ENCODE data around the gene MRPL38. TPM values are rescaled to one million over a fixed set of nuclear protein-coding genes. Genes with fewer than 3 reads are reported as not detected.

The MRPL38 gene
- total and polyA plus RNA-seq, 2 of the 8 experiments (the other 6 are each of a cell fraction or from before 2014, with no cell fraction given) = 78.4 to 125 TPM

DNA sequence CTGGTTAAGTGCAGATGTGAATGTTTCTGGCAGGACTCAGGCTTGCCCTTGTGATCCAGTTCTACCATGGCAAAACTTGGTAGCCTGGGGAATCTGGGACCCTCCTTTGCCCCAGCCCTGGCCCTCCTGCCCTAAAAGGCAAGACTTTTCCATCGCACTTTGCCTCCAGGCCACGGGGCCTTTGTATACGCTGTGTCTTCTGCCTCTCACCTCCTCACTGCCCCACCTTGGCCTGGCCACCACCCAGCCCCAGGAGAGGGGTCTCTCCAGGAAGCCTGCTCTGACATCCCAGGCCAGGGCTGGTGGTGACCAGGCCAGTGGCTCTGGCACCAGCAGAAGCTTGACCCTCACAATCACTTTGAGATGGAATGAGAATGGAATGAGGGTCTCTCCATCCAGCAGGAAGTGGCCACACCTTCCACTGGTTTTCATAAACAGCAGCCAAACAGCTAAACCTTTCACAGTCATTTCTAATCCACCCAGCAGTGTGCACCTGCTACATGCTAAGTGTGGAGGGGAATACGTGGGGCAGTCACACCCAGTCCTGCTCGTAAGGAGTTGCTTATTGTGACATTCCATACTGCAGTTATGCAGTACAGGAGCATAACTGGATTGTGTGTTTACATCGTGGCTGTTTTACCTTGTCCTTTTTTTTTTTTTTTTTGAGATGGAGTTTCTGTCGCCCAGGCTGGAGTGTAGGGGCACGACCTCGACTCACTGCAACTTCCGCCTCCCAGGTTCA is 1.6 kb upstream of the MRPL38 start:
- no peak overlapping the region for H2AFZ ChIP-seq (ENCODE audit: low read length)
- TF ChIP-seq RXRA (IDR thresholded peaks at IDR 0.05; ENCODE audit: insufficient read depth, low read depth, low read length) (no peak), RNF2 (IDR thresholded peaks at IDR 0.05; ENCODE audit: borderline replicate concordance, low read depth, low read length, missing control alignments, poor library complexity, severe bottlenecking) (no peak), EGR1 (IDR thresholded peaks at IDR 0.05; ENCODE audit: borderline replicate concordance, low read depth, low read length) (no peak), NANOG (IDR thresholded peaks at IDR 0.05; ENCODE audit: insufficient read depth, low read depth, low read length, poor library complexity, severe bottlenecking) (no peak), KDM1A (IDR thresholded peaks at IDR 0.05; ENCODE audit: borderline replicate concordance, low read length) (no peak), CHD1 (IDR thresholded peaks at IDR 0.05; ENCODE audit: low read depth, low read length) (no peak), BACH1 (IDR thresholded peaks at IDR 0.05; ENCODE audit: low read length) (no peak)
- TF ChIP-seq, protein P1, sequence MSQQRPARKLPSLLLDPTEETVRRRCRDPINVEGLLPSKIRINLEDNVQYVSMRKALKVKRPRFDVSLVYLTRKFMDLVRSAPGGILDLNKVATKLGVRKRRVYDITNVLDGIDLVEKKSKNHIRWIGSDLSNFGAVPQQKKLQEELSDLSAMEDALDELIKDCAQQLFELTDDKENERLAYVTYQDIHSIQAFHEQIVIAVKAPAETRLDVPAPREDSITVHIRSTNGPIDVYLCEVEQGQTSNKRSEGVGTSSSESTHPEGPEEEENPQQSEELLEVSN (IDR thresholded peaks at IDR 0.05) = no peak
- TF ChIP-seq, protein P2, sequence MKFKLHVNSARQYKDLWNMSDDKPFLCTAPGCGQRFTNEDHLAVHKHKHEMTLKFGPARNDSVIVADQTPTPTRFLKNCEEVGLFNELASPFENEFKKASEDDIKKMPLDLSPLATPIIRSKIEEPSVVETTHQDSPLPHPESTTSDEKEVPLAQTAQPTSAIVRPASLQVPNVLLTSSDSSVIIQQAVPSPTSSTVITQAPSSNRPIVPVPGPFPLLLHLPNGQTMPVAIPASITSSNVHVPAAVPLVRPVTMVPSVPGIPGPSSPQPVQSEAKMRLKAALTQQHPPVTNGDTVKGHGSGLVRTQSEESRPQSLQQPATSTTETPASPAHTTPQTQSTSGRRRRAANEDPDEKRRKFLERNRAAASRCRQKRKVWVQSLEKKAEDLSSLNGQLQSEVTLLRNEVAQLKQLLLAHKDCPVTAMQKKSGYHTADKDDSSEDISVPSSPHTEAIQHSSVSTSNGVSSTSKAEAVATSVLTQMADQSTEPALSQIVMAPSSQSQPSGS (IDR thresholded peaks at IDR 0.05; ENCODE audit: low read length) = no peak

More for the DNA sequence above, 1.6 kb upstream of the MRPL38 start:
- Histone ChIP-seq H3K9ac (replicated peaks in 1 of 4; ENCODE audit: extremely low read depth in 1 of 4, low read depth in 3 of 4, low read length in 3 of 4) (no peak overlapping the region), H4K8ac (ENCODE audit: extremely low read depth, insufficient read depth, low read length) (no peak overlapping the region), H3K23me2 (ENCODE audit: low read depth, low read length) (peaks cover 3% of the 10 kb centered on the region; the same call in 1 of the 2 replicates), H3K79me1 (ENCODE audit: low read depth, low read length) (no peaks in the 10 kb centered on the region; the same call in 1 of the 2 replicates), H3K56ac (replicated peaks; ENCODE audit: insufficient read length, low read depth, low read length) (no peak overlapping the region), H3K27me3 (replicated peaks in 1 of 4; ENCODE audit: control insufficient read depth in 3 of 4, extremely low read depth in 1 of 4, insufficient read depth in 3 of 4, low read length in 3 of 4) (no peaks in the 10 kb centered on the region), H3K14ac (ENCODE audit: insufficient read length) (no peak overlapping the region), H3K9me3 (ENCODE audit: insufficient read depth in 2 of 2, low read depth in 1 of 2, low read length in 1 of 2) (no peaks in the 10 kb centered on the region), H2BK20ac (ENCODE audit: low read length) (no peak overlapping the region), H3K4me1 (replicated peaks in 1 of 4; ENCODE audit: control insufficient read depth in 3 of 4, insufficient read depth in 4 of 4, low read length in 3 of 4) (no peaks in the 10 kb centered on the region; a peak in 2 of 7 replicates), H2BK12ac (ENCODE audit: low read depth, low read length) (no peak overlapping the region), H3K4me2 (ENCODE audit: insufficient read depth in 1 of 2, low read depth in 2 of 2, low read length in 2 of 2) (no peak overlapping the region), H4K5ac (ENCODE audit: insufficient read length, low read depth, low read length) (no peak overlapping the region), H4K91ac (replicated peaks; ENCODE audit: insufficient read length, low read length) (no peak overlapping the region), H2BK120ac (replicated peaks; ENCODE audit: low read depth, low read length) (no peak overlapping the region), H2BK15ac (ENCODE audit: low read length) (peak overlapping the region; percentile 81; the same call in 1 of the 2 replicates), H2AK5ac (ENCODE audit: low read depth, low read length) (no peak overlapping the region), H3K4ac (replicated peaks; ENCODE audit: insufficient read length, low read depth, low read length) (no peak overlapping the region), H3K18ac (ENCODE audit: extremely low read depth, low read length) (no peak overlapping the region), H3K36me3 (ENCODE audit: control insufficient read depth in 2 of 4, insufficient read depth in 4 of 4, low read length in 3 of 4) (peaks cover 0 to 9% (median 4%) of the 10 kb centered on the region in 4 experiments; a peak in 5 of 8 replicates), H3K4me3 (ENCODE audit: extremely low read depth in 1 of 4, insufficient read depth in 2 of 4, low read depth in 3 of 4, low read length in 4 of 4) (no peak overlapping the region), H3K23ac (ENCODE audit: insufficient read length) (no peak overlapping the region), H4K20me1 (replicated peaks in 1 of 2; ENCODE audit: control insufficient read depth in 1 of 2, insufficient read depth in 2 of 2, low read length in 2 of 2) (peaks cover 0 to 2% of the 10 kb centered on the region in 2 experiments), H2BK5ac (ENCODE audit: low read depth, low read length) (no peak overlapping the region), H3K27ac (ENCODE audit: low read depth, low read length) (no peak overlapping the region), H3K79me2 (ENCODE audit: control insufficient read depth in 1 of 2, insufficient read depth in 2 of 2, low read length in 2 of 2) (peaks cover 0 to 14% of the 10 kb centered on the region in 2 experiments; a peak in 2 of 4 replicates)
- no peak for FAIRE-seq
- no peak for DNase-seq (ENCODE audit: low read depth in 1 of 2, low spot score in 2 of 2)
- CTCF ChIA-PET (ENCODE audit: partially characterized antibody) = interaction anchor here (0.5 to 51.3 kb wide), 19 partner anchors 7 to 1467 kb away, joined by 3 to 885 read pairs (median 5); partner anchors contain the start of genes CDK3 and MIF4GD
- 97% methylated on average over 7 of the region's 10 CpGs; no CpG with 5 or more reads in 1 of the 2 experiments for WGBS, 2 experiments (ENCODE audit: extremely low coverage in 1 of 2, insufficient coverage in 1 of 2, insufficient read length in 1 of 2, insufficient replicate concordance in 2 of 2, low coverage in 1 of 2, low lambda C conversion rate in 2 of 2, missing lambda C conversion rate in 1 of 2)
- POLR2A ChIA-PET (ENCODE audit: partially characterized antibody) = interaction anchor here (0.6 to 4.6 kb wide), 7 partner anchors 9 to 1584 kb away, joined by 3 to 31 read pairs (median 3); partner anchors contain the start of gene TRIM65
